Measurements from ENCODE around the gene ACY1.

Gene ACY1

DNA sequence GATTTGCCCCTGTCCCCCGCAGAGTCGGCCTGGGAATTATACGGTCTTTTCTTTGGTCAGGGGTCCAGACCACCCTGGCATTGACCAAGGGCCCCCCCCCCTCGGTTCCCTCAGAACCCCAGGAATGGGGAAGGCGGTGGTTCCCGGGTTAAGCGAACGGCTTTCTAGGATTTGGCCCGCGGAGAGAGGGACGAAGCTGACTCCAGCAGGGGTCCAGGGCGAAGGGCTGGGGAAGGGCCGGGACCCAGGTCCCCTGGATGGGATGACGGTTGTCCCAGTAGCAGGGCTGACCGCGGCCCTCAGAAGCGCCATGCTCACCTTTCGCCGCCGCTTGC, 41.9 kb upstream of the ACY1 start:
- Histone ChIP-seq H3K36me3 (ENCODE audit: control insufficient read depth in 2 of 2, insufficient read depth in 2 of 2, low read length in 2 of 2) (peaks cover 19 to 20% of the 10 kb centered on the region in 2 donors), H3K27me3 (ENCODE audit: control insufficient read depth in 2 of 2, insufficient read depth in 2 of 2, low read length in 2 of 2) (no peaks in the 10 kb centered on the region), H3K27ac (ENCODE audit: low read depth in 2 of 2, low read length in 2 of 2) (peak overlapping the region in 1 of 2 donors; percentile 98), H3K4me1 (ENCODE audit: control insufficient read depth in 2 of 2, insufficient read depth in 2 of 2, low read length in 2 of 2) (peaks cover 19 to 25% of the 10 kb centered on the region in 2 donors), H3K9ac (ENCODE audit: low read depth in 1 of 2, low read length in 2 of 2) (peak overlapping the region; percentile 70 to 72), H3K9me3 (ENCODE audit: control insufficient read depth in 2 of 2, low read length in 2 of 2) (no peaks in the 10 kb centered on the region), H3K4me3 (ENCODE audit: low read length in 2 of 2) (peak overlapping the region; percentile 82)

GRCh38 chr3:51941798-51942602, 41.3 kb upstream of the ACY1 start, which contains the start of the genes PARP3 and RRP9:
Gene PARP3, plus strand, starts transcription at chr3:51942363. Its CDS starts 993 bp downstream, at chr3:51943356.
Gene RRP9, minus strand, starts transcription at chr3:51941904. Its CDS starts 37 bp downstream, at chr3:51941867.
- Histone ChIP-seq H3K9me3 (ENCODE audit: control insufficient read depth in 2 of 2, low read length in 2 of 2) (no peaks in the 10 kb centered on the region), H3K4me3 (ENCODE audit: low read length in 2 of 2) (peak within 1 kb of the TSS; percentile 82), H3K27ac (ENCODE audit: low read depth in 2 of 2, low read length in 2 of 2) (peak within 1 kb of the TSS; percentile 92 to 98), H3K36me3 (ENCODE audit: control insufficient read depth in 2 of 2, insufficient read depth in 2 of 2, low read length in 2 of 2) (peaks cover 13 to 14% of the 10 kb centered on the region in 2 donors), H3K27me3 (ENCODE audit: control insufficient read depth in 2 of 2, insufficient read depth in 2 of 2, low read length in 2 of 2) (no peaks in the 10 kb centered on the region), H3K4me1 (ENCODE audit: control insufficient read depth in 2 of 2, insufficient read depth in 2 of 2, low read length in 2 of 2) (peaks cover 19 to 25% of the 10 kb centered on the region in 2 donors), H3K9ac (ENCODE audit: low read depth in 1 of 2, low read length in 2 of 2) (peak within 1 kb of the TSS; percentile 86 to 97)

GRCh38 chr3:51942603-51943450, 40.5 kb upstream of the ACY1 start:
- H3K9ac ChIP-seq (ENCODE audit: low read depth in 1 of 2, low read length in 2 of 2) = peak overlapping the region; percentile 86 to 97
- peak overlapping the region; percentile 67 to 80 for H3K4me3 ChIP-seq (ENCODE audit: low read length in 2 of 2)
- no peaks in the 10 kb centered on the region for H3K27me3 ChIP-seq (ENCODE audit: control insufficient read depth in 2 of 2, insufficient read depth in 2 of 2, low read length in 2 of 2)
- peak overlapping the region; percentile 92 to 98 for H3K27ac ChIP-seq (ENCODE audit: low read depth in 2 of 2, low read length in 2 of 2)
- peaks cover 5 to 6% of the 10 kb centered on the region in 2 donors for H3K36me3 ChIP-seq (ENCODE audit: control insufficient read depth in 2 of 2, insufficient read depth in 2 of 2, low read length in 2 of 2)
- H3K9me3 ChIP-seq (ENCODE audit: control insufficient read depth in 2 of 2, low read length in 2 of 2) = no peaks in the 10 kb centered on the region
- peaks cover 19 to 25% of the 10 kb centered on the region in 2 donors for H3K4me1 ChIP-seq (ENCODE audit: control insufficient read depth in 2 of 2, insufficient read depth in 2 of 2, low read length in 2 of 2)

- Histone ChIP-seq H3K4me1 (ENCODE audit: control insufficient read depth in 2 of 2, insufficient read depth in 2 of 2, low read length in 2 of 2) (peaks cover 19 to 25% of the 10 kb centered on the region in 2 donors), H3K9me3 (ENCODE audit: control insufficient read depth in 2 of 2, low read length in 2 of 2) (no peaks in the 10 kb centered on the region), H3K9ac (ENCODE audit: low read depth in 1 of 2, low read length in 2 of 2) (peak overlapping the region; percentile 86 to 97), H3K27ac (ENCODE audit: low read depth in 2 of 2, low read length in 2 of 2) (peak overlapping the region; percentile 92 to 98), H3K4me3 (ENCODE audit: low read length in 2 of 2) (peak overlapping the region in 1 of 2 donors; percentile 80), H3K27me3 (ENCODE audit: control insufficient read depth in 2 of 2, insufficient read depth in 2 of 2, low read length in 2 of 2) (no peaks in the 10 kb centered on the region), H3K36me3 (ENCODE audit: control insufficient read depth in 2 of 2, insufficient read depth in 2 of 2, low read length in 2 of 2) (peaks cover 3 to 6% of the 10 kb centered on the region in 2 donors)
Observed at GRCh38 chr3:51943451-51944391, 39.6 kb upstream of the ACY1 start.

DNA sequence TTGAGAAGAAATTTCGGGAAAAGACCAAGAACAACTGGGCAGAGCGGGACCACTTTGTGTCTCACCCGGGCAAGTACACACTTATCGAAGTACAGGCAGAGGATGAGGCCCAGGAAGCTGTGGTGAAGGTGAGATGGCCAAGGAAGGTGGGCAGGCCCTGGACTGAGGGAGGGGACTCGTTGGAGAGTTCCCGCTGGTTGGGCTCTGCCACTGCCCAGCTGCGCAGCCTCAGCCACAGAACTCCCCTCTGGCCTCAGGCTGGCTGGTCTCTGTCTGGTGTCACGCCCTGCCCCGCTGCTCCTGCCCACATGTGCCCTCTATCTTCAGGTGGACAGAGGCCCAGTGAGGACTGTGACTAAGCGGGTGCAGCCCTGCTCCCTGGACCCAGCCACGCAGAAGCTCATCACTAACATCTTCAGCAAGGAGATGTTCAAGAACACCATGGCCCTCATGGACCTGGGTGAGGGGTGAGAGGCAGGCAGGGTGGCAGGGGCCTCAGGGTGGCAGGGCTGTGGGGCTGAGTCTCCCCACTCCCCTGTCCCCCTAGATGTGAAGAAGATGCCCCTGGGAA, 38.8 kb upstream of the ACY1 start:
- Histone ChIP-seq H3K4me3 (ENCODE audit: low read length in 2 of 2) (no peak overlapping the region), H3K9ac (ENCODE audit: low read depth in 1 of 2, low read length in 2 of 2) (no peak overlapping the region), H3K27me3 (ENCODE audit: control insufficient read depth in 2 of 2, insufficient read depth in 2 of 2, low read length in 2 of 2) (no peaks in the 10 kb centered on the region), H3K27ac (ENCODE audit: low read depth in 2 of 2, low read length in 2 of 2) (no peak overlapping the region), H3K4me1 (ENCODE audit: control insufficient read depth in 2 of 2, insufficient read depth in 2 of 2, low read length in 2 of 2) (peaks cover 19 to 25% of the 10 kb centered on the region in 2 donors), H3K9me3 (ENCODE audit: control insufficient read depth in 2 of 2, low read length in 2 of 2) (no peaks in the 10 kb centered on the region), H3K36me3 (ENCODE audit: control insufficient read depth in 2 of 2, insufficient read depth in 2 of 2, low read length in 2 of 2) (peaks cover 3% of the 10 kb centered on the region in 2 donors)

DNA sequence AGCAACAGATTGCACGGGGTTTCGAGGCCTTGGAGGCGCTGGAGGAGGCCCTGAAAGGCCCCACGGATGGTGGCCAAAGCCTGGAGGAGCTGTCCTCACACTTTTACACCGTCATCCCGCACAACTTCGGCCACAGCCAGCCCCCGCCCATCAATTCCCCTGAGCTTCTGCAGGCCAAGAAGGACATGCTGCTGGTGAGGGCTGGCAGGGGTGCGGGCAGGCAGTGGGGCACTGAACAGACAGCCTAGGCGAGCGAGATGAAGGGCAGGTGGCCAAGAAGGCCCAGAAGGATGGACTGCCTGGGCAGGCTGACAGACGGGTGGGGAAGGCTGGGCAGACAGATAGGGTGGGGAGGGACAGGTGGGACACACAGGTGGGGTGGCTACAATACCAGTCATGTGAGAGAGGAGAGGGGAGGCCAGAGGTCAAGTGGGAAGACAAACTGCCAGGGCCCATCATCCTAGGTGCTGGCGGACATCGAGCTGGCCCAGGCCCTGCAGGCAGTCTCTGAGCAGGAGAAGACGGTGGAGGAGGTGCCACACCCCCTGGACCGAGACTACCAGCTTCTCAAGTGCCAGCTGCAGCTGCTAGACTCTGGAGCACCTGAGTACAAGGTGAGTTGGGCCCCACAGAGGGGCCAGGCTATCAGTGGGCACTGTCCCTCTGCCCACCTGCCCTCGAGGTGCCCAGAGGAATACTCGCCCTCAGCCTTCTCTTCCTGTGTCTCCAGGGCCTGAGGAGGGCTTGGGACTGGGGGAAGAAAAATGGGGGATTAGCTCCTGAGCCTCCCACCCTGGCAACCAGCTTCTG, 38.1 kb upstream of the ACY1 start:
- H3K4me3 ChIP-seq (ENCODE audit: low read length in 2 of 2) = no peak overlapping the region
- H3K9me3 ChIP-seq (ENCODE audit: control insufficient read depth in 2 of 2, low read length in 2 of 2) = no peaks in the 10 kb centered on the region
- H3K4me1 ChIP-seq (ENCODE audit: control insufficient read depth in 2 of 2, insufficient read depth in 2 of 2, low read length in 2 of 2) = peaks cover 19 to 25% of the 10 kb centered on the region in 2 donors
- H3K27me3 ChIP-seq (ENCODE audit: control insufficient read depth in 2 of 2, insufficient read depth in 2 of 2, low read length in 2 of 2) = no peaks in the 10 kb centered on the region
- no peak overlapping the region for H3K9ac ChIP-seq (ENCODE audit: low read depth in 1 of 2, low read length in 2 of 2)
- H3K36me3 ChIP-seq (ENCODE audit: control insufficient read depth in 2 of 2, insufficient read depth in 2 of 2, low read length in 2 of 2) = peaks cover 3% of the 10 kb centered on the region in 2 donors
- H3K27ac ChIP-seq (ENCODE audit: low read depth in 2 of 2, low read length in 2 of 2) = no peak overlapping the region

GRCh38 chr3:51945926-51946705, 37.2 kb upstream of the ACY1 start:
- Histone ChIP-seq H3K36me3 (ENCODE audit: control insufficient read depth in 2 of 2, insufficient read depth in 2 of 2, low read length in 2 of 2) (peaks cover 3% of the 10 kb centered on the region in 2 donors), H3K4me1 (ENCODE audit: control insufficient read depth in 2 of 2, insufficient read depth in 2 of 2, low read length in 2 of 2) (peaks cover 16 to 18% of the 10 kb centered on the region in 2 donors), H3K9ac (ENCODE audit: low read depth in 1 of 2, low read length in 2 of 2) (no peak overlapping the region), H3K4me3 (ENCODE audit: low read length in 2 of 2) (no peak overlapping the region), H3K27me3 (ENCODE audit: control insufficient read depth in 2 of 2, insufficient read depth in 2 of 2, low read length in 2 of 2) (no peaks in the 10 kb centered on the region), H3K9me3 (ENCODE audit: control insufficient read depth in 2 of 2, low read length in 2 of 2) (no peaks in the 10 kb centered on the region), H3K27ac (ENCODE audit: low read depth in 2 of 2, low read length in 2 of 2) (no peak overlapping the region)

DNA sequence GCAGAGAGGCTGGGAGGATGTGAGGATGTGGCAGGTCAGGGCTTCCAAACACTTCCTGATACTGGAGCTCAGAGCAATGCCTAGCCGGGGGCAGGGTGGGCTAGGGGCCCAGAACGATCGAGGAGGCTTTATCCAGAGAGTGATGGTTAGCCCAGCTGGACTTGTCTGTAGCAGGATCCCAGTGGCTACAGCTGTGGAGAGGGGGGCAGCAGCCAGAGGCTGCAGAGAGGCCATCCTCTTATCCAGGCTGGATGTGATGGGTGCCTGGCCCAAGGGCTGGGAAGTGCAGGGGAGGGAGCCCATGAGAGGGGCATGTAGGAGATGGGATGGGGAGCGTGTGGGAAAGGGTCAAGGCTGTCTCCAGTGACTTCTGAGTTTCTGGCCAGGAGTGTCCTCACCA, 36.5 kb upstream of the ACY1 start:
- Histone ChIP-seq H3K4me1 (ENCODE audit: control insufficient read depth in 2 of 2, insufficient read depth in 2 of 2, low read length in 2 of 2) (peaks cover 14 to 15% of the 10 kb centered on the region in 2 donors), H3K9ac (ENCODE audit: low read depth in 1 of 2, low read length in 2 of 2) (no peak overlapping the region), H3K27ac (ENCODE audit: low read depth in 2 of 2, low read length in 2 of 2) (no peak overlapping the region), H3K4me3 (ENCODE audit: low read length in 2 of 2) (no peak overlapping the region), H3K9me3 (ENCODE audit: control insufficient read depth in 2 of 2, low read length in 2 of 2) (no peaks in the 10 kb centered on the region), H3K27me3 (ENCODE audit: control insufficient read depth in 2 of 2, insufficient read depth in 2 of 2, low read length in 2 of 2) (no peaks in the 10 kb centered on the region), H3K36me3 (ENCODE audit: control insufficient read depth in 2 of 2, insufficient read depth in 2 of 2, low read length in 2 of 2) (peaks cover 3% of the 10 kb centered on the region in 2 donors)

Measured in mucosa of rectum (tissue), 2 donors.